Large intestine (tissue), 3 donors: ENCODE measurements around the gene CA10. TPM values are rescaled to one million over a fixed set of nuclear protein-coding genes. Genes with fewer than 3 reads are reported as not detected.

Source experiments
- DNase-seq, 2 donors: peaks; one replicate each; pipeline versions ENCODE4 v3.0.0 to v3.0.0-alpha.2; 2013
- H3K27ac ChIP-seq: one replicate; pipeline ENCODE4 v1.5.1; 2013; ENCODE audit warnings: low read length
- H3K27me3 ChIP-seq: 2 replicates; pipeline ENCODE4 v1.6.1; 2013; ENCODE audit warnings: low read length; ENCODE audit not compliant: control insufficient read depth, insufficient read depth
- H3K36me3 ChIP-seq: 2 replicates; pipeline ENCODE4 v1.6.1; 2013; ENCODE audit warnings: low read length; ENCODE audit not compliant: control insufficient read depth, insufficient read depth
- H3K4me1 ChIP-seq: one replicate; pipeline ENCODE4 v1.6.1; 2013; ENCODE audit warnings: low read length; ENCODE audit not compliant: control insufficient read depth, insufficient read depth
- H3K4me3 ChIP-seq: one replicate; pipeline ENCODE4 v1.5.1; 2013; ENCODE audit warnings: low read length
- H3K9me3 ChIP-seq: one replicate; pipeline ENCODE4 v1.6.1; 2013; ENCODE audit warnings: mild to moderate bottlenecking, low read depth, low read length, moderate library complexity; ENCODE audit not compliant: control insufficient read depth
- WGBS: methylation state at CpG from one replicate; pipeline ENCODE4 v1.1.5; 2013; ENCODE audit warnings: low lambda C conversion rate; ENCODE audit not compliant: insufficient coverage; 5-methylcytosine and 5-hydroxymethylcytosine counted together
- polyA plus RNA-seq: library from polyadenylated mRNA; unstranded; fragments of 120-200 nt; gene quantifications from one replicate; pipeline ENCODE4 v1.2.1, GENCODE V29; 2013

Gene CA10
- polyA plus RNA-seq, 1 donor = 1.2 TPM

- no peak overlapping the region for H3K4me3 ChIP-seq
- H3K27me3 ChIP-seq = no peaks in the 10 kb centered on the region
- no peak overlapping the region for H3K27ac ChIP-seq
- DNase-seq = no peak
- no peaks in the 10 kb centered on the region for H3K36me3 ChIP-seq
- H3K9me3 ChIP-seq = no peaks in the 10 kb centered on the region
- 93% methylated on average over 3 of the region's 17 CpGs for WGBS
- no peaks in the 10 kb centered on the region for H3K4me1 ChIP-seq
Observed at GRCh38 chr17:51700011-51700760, 458.3 kb downstream of the CA10 start.

- Histone ChIP-seq H3K4me1 (no peaks in the 10 kb centered on the region), H3K36me3 (no peaks in the 10 kb centered on the region), H3K4me3 (no peak overlapping the region), H3K9me3 (no peaks in the 10 kb centered on the region), H3K27me3 (no peaks in the 10 kb centered on the region), H3K27ac (no peak overlapping the region)
- no CpG with 5 or more reads among the region's 5 CpGs for WGBS
- no peak for DNase-seq
Observed at GRCh38 chr17:51699303-51699702, 459.2 kb downstream of the CA10 start.

GRCh38 chr17:51692917-51693316, 465.6 kb downstream of the CA10 start:
- H3K27me3 ChIP-seq = no peaks in the 10 kb centered on the region
- 60% methylated on average over 1 of the region's 2 CpGs for WGBS
- no peaks in the 10 kb centered on the region for H3K36me3 ChIP-seq
- H3K27ac ChIP-seq = no peak overlapping the region
- no peak for DNase-seq
- H3K4me3 ChIP-seq = no peak overlapping the region
- H3K4me1 ChIP-seq = no peaks in the 10 kb centered on the region
- no peaks in the 10 kb centered on the region for H3K9me3 ChIP-seq

GRCh38 chr17:51687887-51688286, 470.6 kb downstream of the CA10 start:
- Histone ChIP-seq H3K36me3 (no peaks in the 10 kb centered on the region), H3K4me3 (no peak overlapping the region), H3K4me1 (no peaks in the 10 kb centered on the region), H3K27ac (no peak overlapping the region), H3K9me3 (no peaks in the 10 kb centered on the region), H3K27me3 (no peaks in the 10 kb centered on the region)
- WGBS = no CpG with 5 or more reads among the region's 3 CpGs
- no peak for DNase-seq

- no CpG with 5 or more reads among the region's 2 CpGs for WGBS
- Histone ChIP-seq H3K9me3 (no peaks in the 10 kb centered on the region), H3K4me1 (no peaks in the 10 kb centered on the region), H3K27ac (no peak overlapping the region), H3K27me3 (no peaks in the 10 kb centered on the region), H3K36me3 (no peaks in the 10 kb centered on the region), H3K4me3 (no peak overlapping the region)
- DNase-seq = no peak
Observed at GRCh38 chr17:51685287-51685909, 473.1 kb downstream of the CA10 start.

- Histone ChIP-seq H3K27ac (no peak overlapping the region), H3K36me3 (no peaks in the 10 kb centered on the region), H3K4me3 (no peak overlapping the region), H3K9me3 (no peaks in the 10 kb centered on the region), H3K4me1 (no peaks in the 10 kb centered on the region), H3K27me3 (no peaks in the 10 kb centered on the region)
- no peak for DNase-seq
- WGBS = no CpG with 5 or more reads among the region's 5 CpGs
Observed at GRCh38 chr17:51684214-51684613, 474.3 kb downstream of the CA10 start.

- H3K27me3 ChIP-seq = no peaks in the 10 kb centered on the region
- no peaks in the 10 kb centered on the region for H3K9me3 ChIP-seq
- no peak overlapping the region for H3K27ac ChIP-seq
- H3K4me1 ChIP-seq = no peaks in the 10 kb centered on the region
- no peak for DNase-seq
- H3K36me3 ChIP-seq = no peaks in the 10 kb centered on the region
- no CpG with 5 or more reads among the region's 10 CpGs for WGBS
- no peak overlapping the region for H3K4me3 ChIP-seq
Observed at GRCh38 chr17:51683291-51683690, 475.2 kb downstream of the CA10 start.

- Histone ChIP-seq H3K9me3 (no peaks in the 10 kb centered on the region), H3K27me3 (no peaks in the 10 kb centered on the region), H3K36me3 (no peaks in the 10 kb centered on the region), H3K27ac (no peak overlapping the region), H3K4me3 (no peak overlapping the region), H3K4me1 (no peaks in the 10 kb centered on the region)
- no CpG with 5 or more reads among the region's 5 CpGs for WGBS
- no peak for DNase-seq
Observed at GRCh38 chr17:51682115-51682514, 476.4 kb downstream of the CA10 start.

- Histone ChIP-seq H3K4me3 (no peak overlapping the region), H3K27me3 (no peaks in the 10 kb centered on the region), H3K27ac (no peak overlapping the region), H3K9me3 (no peaks in the 10 kb centered on the region), H3K4me1 (no peaks in the 10 kb centered on the region), H3K36me3 (no peaks in the 10 kb centered on the region)
- DNase-seq = no peak
- no CpG with 5 or more reads among the region's 1 CpG for WGBS
Observed at GRCh38 chr17:51677875-51678274, 480.6 kb downstream of the CA10 start.

- Histone ChIP-seq H3K4me1 (no peaks in the 10 kb centered on the region), H3K27me3 (no peaks in the 10 kb centered on the region), H3K9me3 (no peaks in the 10 kb centered on the region), H3K4me3 (no peak overlapping the region), H3K27ac (no peak overlapping the region), H3K36me3 (no peaks in the 10 kb centered on the region)
- no peak for DNase-seq
- WGBS = no CpG with 5 or more reads among the region's 5 CpGs
Observed at GRCh38 chr17:51676691-51677487, 481.6 kb downstream of the CA10 start.
